Activated T-cell treated with anti-CD3 and anti-CD28 coated beads for 1 hour (primary cell): ENCODE data around the gene PQBP1.
"Not testable (repeated sequence)": the region's sequence is repeated elsewhere in the genome, so short reads cannot be mapped to it uniquely, and the experiment has no call there.

Experiments
- DNase-seq: peaks from one replicate; pipeline ENCODE4 v3.0.0-alpha.2; 2020; ENCODE audit warnings: low read depth

Gene PQBP1

GRCh38 chrX:48897625-48898306 lies at the start of gene PQBP1, which contains the start of gene TIMM17B:
Gene PQBP1, plus strand, starts transcription at chrX:48897930. Its CDS starts 580 bp downstream, at chrX:48898510.
Gene TIMM17B, minus strand, starts transcription at chrX:48897768. Its CDS starts 19 bp downstream, at chrX:48897749.
- peak; percentile 77 for DNase-seq

GRCh38 chrX:48848847-48849246 lies 48.9 kb upstream of the PQBP1 start:
- no peak for DNase-seq

GRCh38 chrX:48852857-48853256 lies 44.9 kb upstream of the PQBP1 start:
- DNase-seq = no peak

GRCh38 chrX:48853494-48853893 lies 44.2 kb upstream of the PQBP1 start:
- not testable (repeated sequence) for DNase-seq

- not testable (repeated sequence) for DNase-seq
Observed at GRCh38 chrX:48854121-48854804, 43.5 kb upstream of the PQBP1 start.

GRCh38 chrX:48854898-48855297 lies 42.8 kb upstream of the PQBP1 start:
- DNase-seq = no peak

- DNase-seq = no peak
Observed at GRCh38 chrX:48864210-48864609, 33.5 kb upstream of the PQBP1 start.

- DNase-seq = not testable (repeated sequence)
Observed at GRCh38 chrX:48872017-48872416, 25.7 kb upstream of the PQBP1 start.

GRCh38 chrX:48876944-48877343 lies 20.8 kb upstream of the PQBP1 start:
- DNase-seq = not testable (repeated sequence)

GRCh38 chrX:48883729-48884128 lies 14.0 kb upstream of the PQBP1 start:
- DNase-seq = no peak

- not testable (repeated sequence) for DNase-seq
Observed at GRCh38 chrX:48886586-48886985, 11.1 kb upstream of the PQBP1 start.

GRCh38 chrX:48890296-48890925 lies 7.3 kb upstream of the PQBP1 start:
- DNase-seq = no peak

- no peak for DNase-seq
Observed at GRCh38 chrX:48890934-48891401, 6.8 kb upstream of the PQBP1 start.

- peak; percentile 57 for DNase-seq
Observed at GRCh38 chrX:48891402-48892288, 6.1 kb upstream of the PQBP1 start.

GRCh38 chrX:48892896-48893295 lies 4.8 kb upstream of the PQBP1 start:
- no peak for DNase-seq

- no peak for DNase-seq
Observed at GRCh38 chrX:48893556-48894348, 4.0 kb upstream of the PQBP1 start.

GRCh38 chrX:48894891-48895290 lies 2.8 kb upstream of the PQBP1 start:
- no peak for DNase-seq

GRCh38 chrX:48896611-48897011 lies 1.1 kb upstream of the PQBP1 start:
- no peak for DNase-seq

GRCh38 chrX:48897157-48897624 lies 539 bp upstream of the PQBP1 start:
- DNase-seq = peak; percentile 39

GRCh38 chrX:48899078-48899410 lies 1.3 kb downstream of the PQBP1 start:
- DNase-seq = no peak

- DNase-seq = no peak
Observed at GRCh38 chrX:48901069-48901468, 3.3 kb downstream of the PQBP1 start.
